SW480 (cell line): ENCODE results near the gene P3H4.
A peak's percentile ranks its signal among the peaks of the same experiment; 100 is the strongest.

Source experiments
- DNase-seq: peaks from one replicate; pipeline ENCODE4 v3.0.0-alpha.2; 2016; ENCODE audit warnings: low spot score

The P3H4 gene

DNA sequence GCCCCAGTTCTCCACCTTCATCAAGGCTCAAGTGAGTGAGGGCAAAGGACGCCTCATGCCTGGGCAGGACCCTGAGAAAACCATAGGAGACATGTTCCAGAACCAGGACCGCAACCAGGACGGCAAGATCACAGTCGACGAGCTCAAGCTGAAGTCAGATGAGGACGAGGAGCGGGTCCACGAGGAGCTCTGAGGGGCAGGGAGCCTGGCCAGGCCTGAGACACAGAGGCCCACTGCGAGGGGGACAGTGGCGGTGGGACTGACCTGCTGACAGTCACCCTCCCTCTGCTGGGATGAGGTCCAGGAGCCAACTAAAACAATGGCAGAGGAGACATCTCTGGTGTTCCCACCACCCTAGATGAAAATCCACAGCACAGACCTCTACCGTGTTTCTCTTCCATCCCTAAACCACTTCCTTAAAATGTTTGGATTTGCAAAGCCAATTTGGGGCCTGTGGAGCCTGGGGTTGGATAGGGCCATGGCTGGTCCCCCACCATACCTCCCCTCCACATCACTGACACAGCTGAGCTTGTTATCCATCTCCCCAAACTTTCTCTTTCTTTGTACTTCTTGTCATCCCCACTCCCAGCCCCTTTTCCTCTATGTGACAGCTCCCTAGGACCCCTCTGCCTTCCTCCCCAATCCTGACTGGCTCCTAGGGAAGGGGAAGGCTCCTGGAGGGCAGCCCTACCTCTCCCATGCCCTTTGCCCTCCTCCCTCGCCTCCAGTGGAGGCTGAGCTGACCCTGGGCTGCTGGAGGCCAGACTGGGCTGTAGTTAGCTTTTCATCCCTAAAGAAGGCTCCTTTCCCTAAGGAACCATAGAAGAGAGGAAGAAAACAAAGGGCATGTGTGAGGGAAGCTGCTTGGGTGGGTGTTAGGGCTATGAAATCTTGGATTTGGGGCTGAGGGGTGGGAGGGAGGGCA lies 10.7 kb upstream of the P3H4 start:
- DNase-seq, result no peak

DNA sequence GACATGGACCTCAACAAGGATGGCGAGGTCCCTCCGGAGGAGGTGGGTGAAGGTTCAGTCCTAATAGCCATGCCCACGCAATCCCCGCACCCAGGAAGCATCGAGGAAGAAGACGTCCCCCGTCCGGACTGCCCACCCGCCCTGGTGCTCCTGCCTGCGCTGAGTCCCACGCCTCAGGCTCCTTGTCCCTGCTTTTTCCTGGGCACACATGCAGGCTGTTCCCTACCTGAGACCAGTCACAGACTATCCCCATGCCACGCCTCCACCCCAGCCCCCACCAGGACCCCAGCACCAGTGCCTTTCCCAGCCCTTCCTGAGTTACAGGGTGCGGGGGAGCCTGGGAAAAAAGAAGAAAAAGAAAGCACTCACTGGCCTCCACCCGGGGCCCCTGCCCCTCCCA lies 10.0 kb upstream of the P3H4 start:
- DNase-seq, result no peak

DNA sequence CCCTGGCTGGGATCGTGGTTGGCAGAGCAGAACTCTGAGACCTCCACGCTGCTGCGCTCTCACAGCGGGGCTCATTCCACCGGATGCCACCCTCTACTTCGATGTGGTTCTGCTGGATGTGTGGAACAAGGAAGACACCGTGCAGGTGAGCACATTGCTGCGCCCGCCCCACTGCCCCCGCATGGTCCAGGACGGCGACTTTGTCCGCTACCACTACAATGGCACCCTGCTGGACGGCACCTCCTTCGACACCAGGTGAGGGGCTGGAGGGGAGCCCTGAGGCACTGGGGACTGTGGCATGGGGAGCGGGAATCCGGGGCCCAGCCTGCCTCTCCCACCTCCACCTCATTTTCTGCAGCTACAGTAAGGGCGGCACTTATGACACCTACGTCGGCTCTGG lies 6.3 kb upstream of the P3H4 start:
- no peak for DNase-seq

DNA sequence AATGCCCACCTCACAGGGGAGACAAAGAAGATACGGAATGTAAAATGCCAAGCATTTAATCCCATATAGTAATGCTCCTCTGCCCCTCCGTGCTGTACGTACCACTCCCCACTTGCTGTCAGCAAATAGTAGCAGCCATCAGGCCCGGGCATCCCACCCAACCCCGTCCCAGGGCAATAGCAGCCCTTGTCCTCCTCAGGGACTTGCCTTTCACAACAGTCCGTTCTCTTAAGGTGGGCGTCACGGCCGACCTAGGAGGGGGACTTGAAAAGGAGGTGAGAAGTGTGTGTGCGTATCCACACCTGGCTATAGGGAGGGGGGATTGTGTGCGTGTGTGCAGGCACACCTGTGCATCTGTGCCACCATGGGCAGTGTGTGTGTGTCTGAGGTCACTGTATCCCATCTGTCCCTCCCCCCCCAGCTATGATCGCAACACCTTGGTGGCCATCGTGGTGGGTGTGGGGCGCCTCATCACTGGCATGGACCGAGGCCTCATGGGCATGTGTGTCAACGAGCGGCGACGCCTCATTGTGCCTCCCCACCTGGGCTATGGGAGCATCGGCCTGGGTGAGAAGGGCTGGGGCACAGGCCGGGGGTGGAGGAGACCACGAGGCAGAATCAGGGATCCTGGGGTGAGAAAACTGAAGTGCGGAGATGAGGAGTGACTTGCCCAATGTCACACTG lies 5.0 kb upstream of the P3H4 start:
- no peak for DNase-seq

DNA sequence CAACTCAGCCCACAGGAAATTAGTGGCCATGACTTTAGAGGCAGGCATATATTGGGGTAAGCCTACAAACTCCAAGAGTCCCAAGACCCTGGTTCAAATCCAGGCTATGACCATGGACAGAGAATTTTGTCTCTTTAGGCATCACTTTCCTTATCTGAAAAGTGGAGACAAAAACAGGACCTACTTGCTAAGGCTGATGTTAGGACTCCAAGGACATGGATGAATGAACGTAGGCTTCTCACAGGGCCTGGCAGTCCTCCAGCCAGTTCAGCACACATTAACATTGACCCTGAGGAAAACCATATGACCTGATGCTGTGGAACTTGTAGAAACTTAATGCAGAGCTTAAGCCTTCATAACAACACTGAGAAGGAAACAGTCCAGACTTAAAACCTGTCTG lies 2.4 kb upstream of the P3H4 start:
- DNase-seq, result no peak

DNA sequence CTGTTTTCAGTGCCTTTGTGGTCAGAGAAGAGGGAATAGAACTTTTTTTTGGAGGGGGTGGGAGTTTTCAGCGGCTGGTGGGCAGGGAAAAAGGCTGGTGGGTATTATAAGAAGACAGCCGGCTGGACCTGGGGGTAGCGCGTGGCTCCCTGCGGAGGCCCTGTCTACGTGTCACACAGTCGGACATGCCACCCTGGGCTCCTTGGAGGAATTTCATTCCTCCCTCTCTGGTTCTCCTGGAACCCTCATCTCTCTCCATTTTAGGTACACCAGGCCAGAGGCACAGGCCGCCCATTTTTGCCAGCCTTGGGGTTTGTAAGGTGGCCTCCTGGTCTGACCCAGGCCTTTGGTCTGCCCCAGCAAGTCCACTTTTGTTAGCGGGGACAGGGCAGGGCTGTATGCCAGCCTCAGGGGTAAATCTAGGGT lies 2.0 kb upstream of the P3H4 start:
- no peak for DNase-seq

DNA sequence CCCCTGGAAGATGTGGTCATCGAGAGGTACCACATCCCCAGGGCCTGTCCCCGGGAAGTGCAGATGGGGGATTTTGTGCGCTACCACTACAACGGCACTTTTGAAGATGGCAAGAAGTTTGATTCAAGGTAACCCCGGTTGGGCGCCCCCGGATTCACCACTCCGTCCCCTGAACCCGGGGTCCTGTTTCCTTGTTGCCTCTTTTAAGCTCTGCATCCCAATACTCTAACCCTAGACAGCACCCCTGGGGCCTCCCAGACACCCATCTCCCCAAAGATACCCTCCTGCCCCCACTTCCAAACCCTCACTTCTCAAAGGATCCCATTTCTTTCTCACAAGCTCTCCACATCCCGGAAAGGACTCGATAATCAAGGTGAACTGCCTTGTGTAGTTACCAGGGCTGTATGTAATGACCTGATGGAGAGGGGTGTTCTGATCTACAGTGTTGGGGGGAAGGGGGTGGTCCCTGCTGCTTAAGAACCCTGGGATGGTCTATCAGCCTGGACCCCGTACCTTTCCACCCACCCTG lies 1.5 kb upstream of the P3H4 start:
- no peak for DNase-seq

DNA sequence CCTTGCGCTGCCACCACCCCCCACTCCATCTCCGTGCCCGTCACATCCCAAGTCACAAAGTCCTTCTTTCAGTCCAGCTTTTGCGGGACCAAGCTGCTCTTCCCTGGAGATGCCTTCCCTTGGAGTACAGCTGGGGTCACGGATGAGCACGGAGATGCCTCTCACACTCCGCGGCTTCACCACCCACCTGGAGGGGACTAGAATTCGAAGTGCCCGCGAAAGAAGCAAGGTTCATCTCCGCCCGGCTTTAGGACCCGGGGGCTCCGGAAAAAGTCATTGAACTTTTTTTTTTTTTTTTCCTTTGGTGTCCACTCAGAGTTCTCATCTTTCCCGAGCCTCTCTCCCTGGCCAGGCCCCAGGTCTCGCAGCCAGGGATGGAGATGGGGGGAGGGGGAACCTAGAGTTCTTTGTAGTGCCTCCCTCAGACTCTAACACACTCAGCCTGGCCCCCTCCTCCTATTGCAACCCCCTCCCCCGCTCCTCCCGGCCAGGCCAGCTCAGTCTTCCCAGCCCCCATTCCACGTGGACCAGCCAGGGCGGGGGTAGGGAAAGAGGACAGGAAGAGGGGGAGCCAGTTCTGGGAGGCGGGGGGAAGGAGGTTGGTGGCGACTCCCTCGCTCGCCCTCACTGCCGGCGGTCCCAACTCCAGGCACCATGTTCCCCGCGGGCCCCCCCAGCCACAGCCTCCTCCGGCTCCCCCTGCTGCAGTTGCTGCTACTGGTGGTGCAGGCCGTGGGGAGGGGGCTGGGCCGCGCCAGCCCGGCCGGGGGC lies 817 bp upstream of the P3H4 start, which contains the start of gene FKBP10:
Gene FKBP10 (plus strand): TSS at position 624 of the 771 bp plus-strand sequence. CDS start 31 bp downstream, at position 655.
- DNase-seq, result peak; percentile 87

DNA sequence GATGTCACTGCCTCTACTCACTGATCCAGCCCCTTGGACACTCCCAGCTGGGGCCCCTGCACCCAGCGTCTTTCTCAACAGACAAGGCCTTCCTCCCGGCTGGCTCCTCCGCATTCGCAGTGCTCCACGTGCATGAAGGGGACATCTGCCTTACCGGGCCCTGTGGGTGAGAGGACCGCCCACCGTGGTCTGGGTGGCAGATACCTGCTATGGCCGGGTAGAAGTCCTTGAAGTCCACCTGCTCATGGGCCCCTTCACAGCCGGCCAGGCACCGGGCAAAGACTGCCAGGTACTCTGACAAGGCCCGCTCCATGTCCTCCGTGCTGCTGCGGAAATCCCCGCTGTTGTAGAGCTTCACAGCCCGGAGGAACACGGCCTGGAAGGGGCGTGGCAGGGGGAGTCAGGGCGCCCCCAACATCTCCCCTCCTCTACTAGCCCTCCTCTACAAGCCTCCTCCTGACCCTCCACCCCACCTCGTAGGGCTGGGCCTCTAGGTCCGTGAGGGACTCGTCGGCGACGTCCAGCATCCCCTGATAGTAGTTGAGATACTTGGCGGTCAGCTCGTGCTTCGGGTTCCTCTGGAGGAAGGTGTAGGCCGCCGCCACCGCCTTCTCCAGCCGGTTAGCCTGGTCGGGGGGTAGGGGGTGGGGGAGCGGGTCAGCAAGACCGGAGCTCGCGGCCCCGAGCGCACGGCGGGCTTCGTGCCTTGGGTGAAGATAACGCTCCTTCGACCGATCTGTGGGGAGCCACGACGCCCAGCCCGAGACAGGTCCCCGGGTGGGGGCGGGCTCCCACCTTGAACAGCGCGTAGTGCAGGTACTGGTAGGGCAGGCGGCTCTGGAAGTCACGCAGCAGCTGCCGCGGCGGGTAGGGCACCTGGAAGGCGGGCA lies 845 bp downstream of the P3H4 start:
- no peak for DNase-seq

DNA sequence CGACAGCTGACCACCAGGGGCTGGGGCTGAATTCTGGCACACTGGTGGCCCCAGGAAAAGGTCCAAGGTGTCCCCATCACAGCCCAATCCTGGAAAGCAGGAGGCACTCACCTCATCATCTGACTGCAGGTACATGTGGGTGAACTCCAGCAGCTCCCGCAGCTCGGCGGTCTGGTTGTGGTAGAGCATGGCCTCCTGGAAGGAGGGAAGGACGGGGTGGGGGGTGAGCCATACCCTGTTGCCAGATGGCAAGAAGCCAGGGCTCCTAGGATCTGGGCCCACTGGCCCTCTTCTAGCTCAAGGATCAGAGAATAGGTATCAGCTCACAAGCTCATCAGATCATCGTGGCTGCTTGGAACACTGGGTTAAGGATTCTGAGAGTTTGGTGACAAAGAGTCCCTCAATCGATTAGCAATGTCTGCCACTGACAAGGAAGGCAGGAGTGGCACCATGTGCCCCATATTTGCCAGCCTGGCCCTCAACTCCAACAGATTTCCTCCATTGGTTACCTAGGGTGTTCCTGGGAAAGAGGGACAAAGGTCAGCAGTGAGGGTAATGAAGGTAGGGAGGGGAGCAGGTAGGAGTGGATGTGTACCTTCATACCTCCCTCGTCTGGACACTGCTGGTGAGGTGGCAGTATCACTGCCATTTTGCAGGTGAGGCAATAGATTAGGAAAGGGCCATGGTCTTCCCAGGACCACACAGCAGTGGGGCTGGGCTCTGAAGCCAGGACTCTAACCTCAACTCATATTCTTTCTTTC lies 4.9 kb downstream of the P3H4 start:
- DNase-seq, result no peak

DNA sequence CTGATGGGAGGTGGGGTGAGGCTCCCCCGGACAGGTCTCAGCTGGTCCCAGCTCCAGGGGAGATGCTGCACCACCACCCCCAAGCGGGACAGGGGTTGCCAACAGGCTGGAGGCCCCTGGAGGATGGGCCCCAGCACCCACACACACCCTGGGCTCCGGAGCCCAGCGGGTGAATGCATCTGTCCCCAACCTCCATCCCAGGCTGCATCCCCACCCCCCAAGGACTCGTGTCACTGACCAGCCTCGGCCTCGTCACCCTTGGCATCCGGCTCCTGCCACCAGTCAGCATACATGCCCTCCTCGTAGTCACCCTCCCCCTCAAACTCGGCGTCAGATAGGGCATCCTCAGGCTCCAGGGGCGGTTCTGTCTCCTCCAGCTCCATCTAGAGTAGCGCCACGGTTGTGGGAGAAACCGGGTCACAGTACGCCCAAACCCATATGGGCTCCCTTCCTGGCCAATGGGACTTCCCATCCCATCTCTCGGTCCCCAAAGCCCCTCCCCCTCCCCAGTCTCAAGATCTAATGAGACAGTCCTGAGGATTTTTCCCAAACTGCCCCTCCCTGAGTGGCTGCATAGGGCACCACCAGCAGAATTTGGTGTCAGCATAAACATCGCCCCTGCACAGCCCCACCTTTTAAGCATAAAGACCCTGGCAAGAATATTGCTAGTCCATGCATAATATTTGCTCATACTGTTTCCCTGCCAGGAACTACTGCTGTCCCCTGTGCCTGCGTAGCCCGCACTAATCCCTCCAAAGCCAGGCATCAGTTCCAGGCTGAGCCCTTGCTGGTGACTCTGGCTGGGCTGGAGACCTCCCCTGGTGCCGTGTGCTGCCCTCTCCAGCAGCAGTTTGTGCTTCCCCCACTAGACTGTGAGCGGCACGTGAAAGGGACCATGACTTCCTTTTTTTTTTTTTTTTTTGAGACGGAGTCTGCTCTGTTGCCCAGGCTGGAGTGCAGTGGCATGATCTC lies 8.4 kb downstream of the P3H4 start:
- no peak for DNase-seq

DNA sequence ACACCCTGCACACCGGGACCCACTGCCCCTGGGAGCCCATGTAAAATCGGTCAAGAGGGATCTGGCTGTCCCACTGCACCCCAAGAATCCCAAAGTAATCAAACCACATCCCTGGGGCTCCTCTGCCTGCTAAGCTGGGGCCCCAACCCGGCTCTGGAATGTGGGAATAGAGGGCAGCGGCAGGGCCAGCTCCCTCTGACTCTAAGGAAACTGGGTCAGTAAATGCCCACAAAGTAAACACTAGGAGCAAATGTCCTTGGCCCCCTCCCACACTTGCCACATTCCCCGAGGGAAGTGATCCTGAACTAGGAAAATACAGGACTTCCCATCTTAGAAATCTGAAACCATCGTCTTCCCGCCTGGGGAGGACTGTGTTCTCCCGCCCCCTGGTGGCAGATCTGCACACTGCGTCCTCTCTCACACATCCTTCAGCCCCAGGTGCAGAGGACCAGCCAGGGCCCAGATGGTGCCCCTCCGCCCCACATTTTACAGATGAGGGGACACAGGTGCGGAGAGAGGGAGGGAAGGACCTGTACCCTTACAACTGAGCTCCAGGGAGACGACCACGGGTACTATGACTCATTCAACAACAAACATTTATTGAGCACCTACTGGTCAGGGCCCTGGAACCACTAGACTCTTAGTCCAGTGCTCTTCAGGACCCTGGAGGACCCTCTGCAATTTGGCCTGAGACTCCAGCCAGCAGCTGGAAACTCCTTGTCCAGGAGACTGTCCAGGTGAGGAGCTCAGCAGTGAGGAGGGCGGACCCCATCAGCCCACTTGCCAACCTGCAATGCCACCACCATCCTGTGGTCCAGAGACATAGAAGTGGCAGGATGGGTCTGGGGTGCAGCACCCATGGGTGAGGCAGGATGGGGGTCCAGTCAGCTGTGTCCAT lies 10.1 kb downstream of the P3H4 start:
- peak; percentile 86 for DNase-seq

DNA sequence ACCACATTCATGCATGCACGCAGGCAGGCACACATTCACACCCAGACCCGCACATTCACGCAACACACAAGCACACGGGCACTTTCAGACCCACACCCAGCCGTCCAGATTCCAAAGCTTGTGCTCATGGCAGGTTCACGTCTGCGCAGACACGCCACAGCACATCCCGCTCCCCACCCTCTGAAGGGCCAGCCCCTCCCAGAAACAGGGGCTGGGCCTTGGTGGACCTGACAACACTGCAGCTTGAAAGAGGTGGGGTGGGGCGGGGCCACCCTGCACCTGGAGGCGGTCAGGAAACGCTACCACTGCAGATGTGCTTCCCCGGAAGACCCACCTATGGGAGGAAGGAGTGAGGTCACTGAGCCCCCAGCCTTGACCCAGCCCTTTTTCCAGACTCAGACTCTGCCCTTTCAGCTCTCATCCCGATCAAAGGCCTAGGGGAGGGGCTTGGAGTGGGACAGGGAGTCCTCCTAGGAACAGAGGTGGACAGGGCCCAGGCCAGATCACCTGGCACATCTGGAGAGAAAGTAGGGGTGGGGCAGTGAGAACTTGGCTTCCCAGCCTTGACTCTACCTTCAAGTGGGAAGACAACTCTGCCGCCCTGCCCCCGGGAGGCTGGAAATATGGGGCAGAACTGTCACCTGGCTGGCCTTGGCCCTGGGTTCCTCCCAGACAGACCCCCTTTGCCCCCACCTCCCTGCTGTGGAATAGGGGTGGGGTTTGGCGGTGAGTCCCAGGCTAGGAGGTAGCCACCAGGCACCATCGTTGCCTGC lies 11.0 kb downstream of the P3H4 start:
- peak; percentile 99 for DNase-seq

DNA sequence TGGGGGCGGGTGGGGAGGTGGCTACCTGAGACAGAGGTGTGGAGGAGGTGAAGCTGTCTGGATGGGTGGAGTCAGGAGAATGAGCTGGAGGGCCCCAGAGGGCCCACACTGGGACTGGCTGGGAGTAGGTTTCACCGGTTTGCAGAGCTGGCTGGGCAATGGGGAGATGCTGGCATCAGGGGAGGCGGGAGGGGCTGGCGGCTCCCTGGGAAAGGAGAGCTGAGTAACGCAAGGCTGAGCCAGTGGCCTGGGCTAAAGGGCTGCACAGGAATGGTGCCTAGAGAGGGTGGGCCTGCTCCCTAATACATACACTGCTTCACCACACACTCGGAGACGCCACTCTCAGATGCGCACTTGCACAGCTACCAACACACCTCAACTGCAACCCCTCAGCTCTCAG lies 12.4 kb downstream of the P3H4 start:
- peak; percentile 41 for DNase-seq

DNA sequence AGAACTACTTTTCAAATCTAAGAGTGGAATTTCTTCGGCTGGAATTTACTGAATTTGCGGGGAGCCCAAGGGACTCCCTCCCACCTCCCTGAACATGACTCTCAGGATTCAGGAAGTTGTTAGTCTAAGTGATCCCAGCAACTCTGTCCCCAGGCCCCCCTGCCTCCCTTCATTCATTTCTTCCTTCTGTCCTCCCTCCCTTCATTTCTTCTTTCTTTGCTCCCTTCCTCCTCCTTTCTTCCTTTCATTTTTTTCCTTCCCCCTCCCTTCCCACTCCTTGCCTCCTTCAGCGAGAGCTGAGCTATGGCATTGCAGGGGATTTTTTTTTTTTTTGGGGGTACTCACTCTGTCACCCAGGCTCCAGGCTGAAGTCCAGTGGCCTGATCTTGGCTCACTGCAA lies 14.4 kb downstream of the P3H4 start:
- no peak for DNase-seq

DNA sequence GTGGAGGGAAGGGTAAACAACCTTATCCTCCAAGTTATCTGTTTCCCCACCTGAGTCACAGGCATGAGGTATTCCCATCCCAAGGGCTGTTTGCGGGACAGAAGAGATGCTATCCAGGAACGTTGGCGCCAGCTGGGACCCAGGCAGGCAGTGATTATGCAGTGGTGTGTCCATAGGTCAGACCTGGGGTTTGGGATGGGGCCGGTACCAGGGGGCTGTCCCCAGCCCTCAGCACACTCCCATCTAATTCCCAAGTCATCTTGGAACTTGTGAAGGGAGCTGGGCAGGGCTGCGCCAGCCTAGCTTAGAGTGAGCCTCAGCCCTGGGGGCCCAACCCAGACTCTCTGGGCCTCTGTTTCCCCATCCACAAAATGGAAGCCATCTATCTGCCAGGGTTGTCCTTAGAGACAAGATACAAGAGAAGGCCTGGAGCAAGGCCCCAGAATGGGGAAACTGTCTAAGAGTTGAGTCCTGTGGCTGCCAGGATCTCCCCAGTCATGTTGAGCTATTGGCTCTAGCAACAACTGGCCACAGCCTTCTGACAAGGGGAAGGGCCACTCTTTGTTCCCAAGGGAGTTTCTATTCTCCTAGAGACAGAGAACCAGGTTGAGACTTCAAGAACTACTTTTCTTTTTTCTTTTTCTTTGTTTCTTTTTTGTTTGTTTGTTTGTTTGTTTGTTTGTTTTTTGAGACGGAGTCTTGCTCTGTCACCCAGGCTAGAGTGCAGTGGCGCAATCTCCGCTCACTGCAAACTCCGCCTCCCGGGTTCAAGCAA lies 15.4 kb downstream of the P3H4 start:
- no peak for DNase-seq

DNA sequence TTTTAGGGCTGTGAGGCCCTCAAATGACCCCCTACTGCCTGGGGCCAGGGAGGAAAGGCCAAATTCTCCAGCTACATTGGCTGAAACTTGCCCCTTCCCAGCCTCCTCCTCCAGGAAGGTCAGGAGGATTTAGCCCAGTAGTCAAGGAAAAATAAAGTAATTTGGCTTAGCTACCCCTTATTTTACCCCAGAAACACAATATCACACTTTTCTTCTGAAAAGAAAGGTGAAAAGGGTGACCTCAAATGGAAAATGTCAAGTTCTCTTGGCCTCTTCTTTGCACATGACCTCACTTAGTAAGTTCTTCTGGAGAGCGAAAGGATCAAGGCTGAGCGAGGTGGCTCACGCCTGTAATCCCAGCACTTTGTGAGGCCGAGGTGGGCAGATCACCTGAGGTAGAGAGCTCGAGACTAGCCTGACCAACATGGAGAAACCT lies 17.2 kb downstream of the P3H4 start:
- no peak for DNase-seq
